GM18873 (cell line): ENCODE measurements around the gene TRAPPC4.
"Not testable (repeated sequence)": the region's sequence is repeated elsewhere in the genome, so short reads cannot be mapped to it uniquely, and the experiment has no call there.

ENCODE experiments used
- ATAC-seq: cut with Tn5 transposase; IDR thresholded peaks from one replicate; pipeline ENCODE4 v1.9.1; 2021; ENCODE audit warnings: mild to moderate bottlenecking, moderate library complexity, moderate number of reproducible peaks; ENCODE audit not compliant: unreplicated experiment, low FRiP score

The TRAPPC4 gene

DNA sequence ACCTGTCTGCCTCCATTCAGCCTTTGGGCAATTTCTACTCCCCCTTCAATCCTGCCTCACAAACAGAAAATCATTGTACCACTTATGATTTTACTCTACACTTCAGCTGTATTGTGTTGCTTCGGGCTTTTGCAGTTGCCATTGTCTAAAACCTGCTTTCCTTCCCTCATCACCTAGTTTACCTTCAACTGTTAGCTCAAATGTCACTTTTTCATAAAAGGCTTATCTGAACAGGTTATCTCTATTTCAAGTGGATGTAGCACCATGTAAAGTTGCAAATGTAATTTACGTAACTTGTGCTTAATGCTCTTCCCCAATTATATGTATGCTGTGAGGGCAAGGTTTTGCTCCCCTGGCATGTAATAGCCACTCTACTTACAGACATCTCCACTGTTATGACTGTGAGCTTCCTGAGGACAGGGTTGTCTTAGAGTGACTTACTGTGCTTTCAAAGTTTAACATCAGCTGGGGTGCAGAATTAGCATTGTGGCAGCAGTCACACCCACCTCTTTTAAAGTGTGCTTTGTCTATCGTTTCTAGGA, 5.9 kb upstream of the TRAPPC4 start:
- no peak for ATAC-seq

DNA sequence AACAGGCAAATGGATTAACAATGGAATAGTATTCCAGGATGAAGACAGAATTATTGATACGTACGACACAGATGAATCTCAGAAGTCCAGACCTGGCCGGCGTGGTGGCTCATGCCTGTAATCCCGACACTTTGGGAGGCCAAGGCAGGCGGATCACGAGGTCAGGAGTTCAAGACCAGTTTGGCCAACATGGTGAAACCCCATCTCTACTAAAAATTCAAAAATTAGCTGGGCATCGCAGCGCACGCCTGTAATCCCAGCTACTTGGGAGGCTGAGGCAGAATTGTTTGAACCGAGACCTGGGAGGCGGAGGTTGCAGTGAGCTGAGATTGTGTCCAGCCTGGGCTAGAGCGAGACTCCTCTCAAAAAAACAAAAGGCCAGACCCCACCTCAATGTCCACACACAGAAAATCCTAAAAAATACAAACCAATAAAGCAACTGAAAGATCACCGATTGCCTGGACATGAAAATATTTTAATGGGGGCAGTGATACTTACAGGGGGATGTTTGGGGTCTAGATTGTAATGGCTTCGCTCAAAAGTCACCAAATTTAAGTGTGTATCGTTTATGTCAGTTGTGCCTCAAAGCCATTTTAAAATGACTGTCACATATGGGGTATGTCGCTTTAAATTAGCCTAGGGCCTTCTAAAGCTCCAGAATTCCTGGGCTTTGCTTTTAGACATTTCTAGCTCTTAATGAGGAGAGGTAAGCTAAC, 4.2 kb upstream of the TRAPPC4 start:
- ATAC-seq, result no peak

- ATAC-seq, result no peak
These were observed 3.4 kb upstream of the TRAPPC4 start for GRCh38 chr11:119015054-119015611.

DNA sequence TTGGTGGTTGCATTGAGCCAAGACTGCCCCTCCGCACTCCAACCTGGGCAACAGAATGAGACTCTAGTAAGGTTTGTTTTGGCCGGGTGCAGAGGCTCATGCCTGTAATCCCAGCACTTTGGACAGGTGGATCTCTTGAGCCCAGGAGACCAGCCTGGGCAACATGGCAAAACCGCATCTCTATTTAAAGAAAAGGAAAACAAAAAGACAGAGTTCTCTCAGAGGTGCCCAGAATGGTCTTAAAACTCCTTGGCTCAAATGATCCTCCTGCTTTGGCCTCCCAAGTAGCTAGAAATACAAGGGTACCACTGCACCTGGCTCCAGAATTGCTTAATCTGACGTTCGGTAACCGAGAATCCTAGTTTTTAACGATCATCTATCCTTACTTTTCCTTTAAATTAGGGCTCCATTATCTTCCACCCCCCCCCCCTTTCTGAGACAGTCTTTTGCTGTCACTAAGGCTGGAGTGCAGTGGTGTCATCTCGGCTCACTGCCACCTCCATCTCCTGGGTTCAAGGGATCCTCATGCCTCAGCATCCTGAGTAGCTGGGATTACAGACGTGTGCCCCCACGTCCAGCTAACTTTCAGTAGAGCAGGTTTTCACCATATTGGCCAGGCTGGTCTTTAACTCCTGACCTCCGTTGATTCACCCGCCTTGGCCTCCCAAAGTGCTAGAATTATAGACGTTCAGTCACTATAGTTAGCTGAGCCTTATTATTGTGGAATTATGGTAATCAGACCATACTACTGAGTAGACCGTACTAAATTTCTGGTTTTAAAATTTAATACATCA, 2.2 kb upstream of the TRAPPC4 start:
- ATAC-seq, result no peak

GRCh38 chr11:119017377-119017776, 1.2 kb upstream of the TRAPPC4 start:
- ATAC-seq, result not testable (repeated sequence)

DNA sequence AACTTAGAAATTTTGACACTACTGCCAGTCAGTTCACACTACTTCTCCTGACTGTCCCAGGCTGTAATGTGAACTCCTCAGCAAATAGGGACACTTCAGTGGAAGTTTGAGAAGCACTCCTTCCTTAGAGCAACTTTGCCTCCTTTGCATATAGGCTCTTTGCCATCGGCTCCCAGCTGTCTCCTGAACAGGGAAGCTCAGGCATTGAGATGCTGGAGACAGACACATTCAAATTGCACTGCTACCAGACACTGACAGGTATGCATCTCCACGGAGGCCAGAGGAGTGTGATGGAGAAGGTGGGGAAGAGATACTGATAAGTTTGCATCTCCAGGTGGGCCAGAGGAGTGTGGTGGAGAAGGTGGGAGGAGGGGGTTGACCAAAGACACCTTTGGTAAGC, 1.4 kb downstream of the TRAPPC4 start:
- ATAC-seq, result no peak

GRCh38 chr11:119021631-119022030, 3.1 kb downstream of the TRAPPC4 start:
- ATAC-seq, result no peak

DNA sequence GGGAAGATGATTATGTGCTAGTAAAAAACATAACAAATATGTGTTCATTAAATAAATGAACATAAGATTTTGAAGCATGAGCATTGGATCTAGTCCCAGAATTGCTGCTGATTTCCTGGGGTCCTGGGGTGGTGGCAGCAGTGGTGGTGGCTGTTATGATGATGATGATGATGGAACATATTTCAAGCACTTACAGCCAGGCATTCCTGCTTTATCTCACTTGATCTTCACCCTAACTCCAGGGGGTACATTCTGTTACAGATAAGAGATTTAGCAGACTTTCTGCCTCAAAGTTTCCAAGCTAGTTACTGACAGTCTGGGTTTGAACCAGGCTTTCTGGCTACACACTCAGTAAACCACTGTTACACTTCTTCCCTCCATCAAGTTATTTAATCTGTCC, 5.2 kb downstream of the TRAPPC4 start:
- no peak for ATAC-seq

- ATAC-seq, result no peak
These were observed 6.0 kb downstream of the TRAPPC4 start for GRCh38 chr11:119024430-119025098.

DNA sequence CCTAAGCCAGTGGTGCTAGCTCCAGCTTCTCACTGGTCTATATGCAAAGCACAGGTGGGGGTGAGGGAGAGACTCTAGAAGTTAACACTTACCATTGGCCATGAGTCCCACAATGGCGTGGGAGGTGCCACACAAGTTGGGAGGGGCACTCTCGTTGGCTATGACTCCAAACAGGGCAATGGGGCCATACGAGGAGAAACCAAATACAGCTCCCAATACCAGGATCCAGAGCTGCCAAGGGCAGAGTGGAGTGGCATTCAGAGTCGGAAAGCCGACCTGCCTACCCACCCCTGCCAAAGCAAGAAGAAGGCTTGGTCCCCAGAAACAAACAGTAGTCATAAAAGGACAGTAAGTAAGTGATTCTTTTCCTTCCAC, 6.5 kb downstream of the TRAPPC4 start:
- no peak for ATAC-seq

DNA sequence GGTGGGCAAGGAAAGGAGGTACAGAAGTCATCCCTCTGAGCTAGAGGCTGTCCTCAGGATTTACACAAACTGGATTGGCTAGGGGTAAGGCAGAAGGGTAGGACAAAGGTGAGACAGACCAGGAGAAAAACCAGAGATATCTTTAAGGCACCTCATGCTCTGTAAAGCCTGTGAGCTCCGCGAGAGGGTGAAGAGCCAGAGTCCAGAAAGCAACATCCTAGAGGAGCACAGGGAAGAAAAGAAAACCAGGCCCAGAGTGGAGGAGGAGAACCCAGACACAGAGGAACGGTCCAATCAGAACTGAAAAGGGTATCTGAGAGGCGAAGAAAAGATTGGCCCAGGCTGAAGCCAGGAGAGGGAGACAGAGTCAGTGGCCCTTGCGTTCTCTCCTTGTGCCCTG, 7.0 kb downstream of the TRAPPC4 start:
- ATAC-seq, result no peak

- ATAC-seq, result no peak
These were observed 7.6 kb downstream of the TRAPPC4 start for GRCh38 chr11:119025978-119026766.

DNA sequence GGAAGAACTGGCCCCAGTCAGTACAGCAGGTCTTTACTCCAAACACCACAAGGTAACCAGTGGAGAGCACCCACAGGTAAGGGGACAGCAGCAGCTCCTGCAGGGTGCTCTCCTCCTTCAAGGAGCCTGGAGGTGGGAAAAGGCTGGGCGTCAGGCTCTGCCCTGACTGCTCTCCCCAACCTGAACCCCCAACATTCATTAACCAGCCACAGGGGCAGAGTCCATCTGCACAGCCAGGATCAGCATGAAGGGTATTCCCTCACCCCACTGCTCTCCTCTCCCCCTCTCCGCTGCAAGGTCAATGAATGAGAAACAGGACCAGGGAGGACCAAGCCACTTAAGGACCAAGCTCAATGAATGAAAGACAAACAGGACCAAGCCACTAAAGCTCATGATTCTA, 8.4 kb downstream of the TRAPPC4 start:
- no peak for ATAC-seq

DNA sequence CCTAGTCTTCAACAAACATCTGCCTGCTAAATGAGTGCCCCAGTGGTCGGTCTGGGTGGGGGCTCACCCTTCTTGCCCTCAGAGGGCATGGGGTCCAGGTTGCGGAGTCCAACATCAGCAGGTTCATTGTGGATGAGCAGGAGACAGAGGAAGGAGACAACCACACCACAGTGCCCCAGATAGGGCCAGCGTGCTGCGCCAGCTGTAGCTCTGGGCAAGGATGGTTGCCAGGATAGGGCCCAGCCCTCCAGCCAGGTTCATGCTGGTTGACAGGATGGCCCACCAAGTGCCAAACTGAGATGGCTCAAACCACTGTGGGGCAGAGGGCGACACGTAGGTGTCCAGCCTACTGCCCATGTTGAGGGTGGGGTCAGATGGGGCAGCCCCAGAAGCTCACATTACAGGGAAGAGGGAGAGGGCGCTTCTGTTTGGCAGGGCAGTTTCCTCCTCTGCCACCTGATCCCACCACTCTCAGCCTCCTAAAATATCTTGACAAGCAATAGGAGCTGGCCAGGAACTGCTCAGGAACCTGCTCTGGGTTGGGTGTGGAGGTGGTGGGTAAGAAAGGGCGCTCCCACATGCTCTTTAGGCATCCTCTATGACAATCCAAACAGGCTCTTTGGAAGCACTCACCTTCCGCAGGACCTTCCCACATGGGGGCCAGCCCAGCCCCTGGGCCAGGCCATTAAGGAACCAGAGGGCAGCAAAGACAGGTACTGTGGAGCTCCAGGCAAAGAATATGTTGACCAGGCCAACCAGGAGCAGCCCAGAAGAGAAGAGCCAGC, 9.2 kb downstream of the TRAPPC4 start:
- ATAC-seq, result no peak

DNA sequence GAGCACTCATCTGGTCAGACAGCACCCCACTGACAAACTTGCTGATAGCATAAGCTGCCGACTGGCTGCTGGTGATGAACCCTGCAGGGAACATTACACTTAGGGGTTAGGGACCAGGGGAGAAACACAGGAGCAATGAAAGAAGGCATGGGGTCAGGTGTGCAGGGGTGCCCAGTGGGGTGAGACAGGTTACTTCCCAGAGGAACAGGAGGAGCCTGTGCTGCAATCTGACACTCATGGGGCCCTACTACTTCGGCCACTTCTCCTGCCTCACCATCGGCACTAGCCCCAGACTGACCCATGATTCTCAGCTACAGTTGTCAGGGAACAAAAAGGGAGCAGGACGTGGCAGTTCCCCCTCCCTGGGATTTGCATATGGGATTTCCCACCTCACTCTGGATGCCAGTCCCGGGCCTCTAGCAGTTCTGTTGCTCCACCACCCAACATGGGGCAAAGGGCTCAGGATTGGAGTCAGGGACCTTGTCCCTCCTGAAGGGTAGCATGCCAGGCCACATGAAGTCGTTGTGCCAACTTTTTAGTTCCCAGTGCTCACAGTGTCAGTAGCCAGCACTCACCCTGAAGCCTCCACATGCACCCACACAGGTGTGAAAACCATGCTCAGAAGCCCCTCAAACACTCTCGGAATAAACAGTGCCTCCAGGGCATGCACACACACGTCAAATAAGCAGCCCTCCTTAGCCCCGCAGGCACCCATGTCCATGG, 9.9 kb downstream of the TRAPPC4 start:
- ATAC-seq, result no peak

- no peak for ATAC-seq
These were observed 10.4 kb downstream of the TRAPPC4 start for GRCh38 chr11:119029069-119029339.

GRCh38 chr11:119029340-119030028, 10.9 kb downstream of the TRAPPC4 start:
- ATAC-seq, result no peak

- ATAC-seq, result no peak
These were observed 11.4 kb downstream of the TRAPPC4 start for GRCh38 chr11:119030029-119030328.
